Large intestine (tissue), 3 donors: ENCODE measurements around the gene MCIDAS. TPM values are rescaled to one million over a fixed set of nuclear protein-coding genes. Genes with fewer than 3 reads are reported as not detected.

Experiments used
- DNase-seq, 2 donors: peaks; one replicate each; pipeline versions ENCODE4 v3.0.0 to v3.0.0-alpha.2; 2013
- H3K27ac ChIP-seq: one replicate; pipeline ENCODE4 v1.5.1; 2013; ENCODE audit warnings: low read length
- H3K27me3 ChIP-seq: 2 replicates; pipeline ENCODE4 v1.6.1; 2013; ENCODE audit warnings: low read length; ENCODE audit not compliant: control insufficient read depth, insufficient read depth
- H3K36me3 ChIP-seq: 2 replicates; pipeline ENCODE4 v1.6.1; 2013; ENCODE audit warnings: low read length; ENCODE audit not compliant: control insufficient read depth, insufficient read depth
- H3K4me1 ChIP-seq: one replicate; pipeline ENCODE4 v1.6.1; 2013; ENCODE audit warnings: low read length; ENCODE audit not compliant: control insufficient read depth, insufficient read depth
- H3K4me3 ChIP-seq: one replicate; pipeline ENCODE4 v1.5.1; 2013; ENCODE audit warnings: low read length
- H3K9me3 ChIP-seq: one replicate; pipeline ENCODE4 v1.6.1; 2013; ENCODE audit warnings: mild to moderate bottlenecking, low read depth, low read length, moderate library complexity; ENCODE audit not compliant: control insufficient read depth
- WGBS: methylation state at CpG from one replicate; pipeline ENCODE4 v1.1.5; 2013; ENCODE audit warnings: low lambda C conversion rate; ENCODE audit not compliant: insufficient coverage; 5-methylcytosine and 5-hydroxymethylcytosine counted together
- polyA plus RNA-seq: library from polyadenylated mRNA; unstranded; fragments of 120-200 nt; gene quantifications from one replicate; pipeline ENCODE4 v1.2.1, GENCODE V29; 2013

The MCIDAS gene
- polyA plus RNA-seq, 1 donor = not detected

DNA sequence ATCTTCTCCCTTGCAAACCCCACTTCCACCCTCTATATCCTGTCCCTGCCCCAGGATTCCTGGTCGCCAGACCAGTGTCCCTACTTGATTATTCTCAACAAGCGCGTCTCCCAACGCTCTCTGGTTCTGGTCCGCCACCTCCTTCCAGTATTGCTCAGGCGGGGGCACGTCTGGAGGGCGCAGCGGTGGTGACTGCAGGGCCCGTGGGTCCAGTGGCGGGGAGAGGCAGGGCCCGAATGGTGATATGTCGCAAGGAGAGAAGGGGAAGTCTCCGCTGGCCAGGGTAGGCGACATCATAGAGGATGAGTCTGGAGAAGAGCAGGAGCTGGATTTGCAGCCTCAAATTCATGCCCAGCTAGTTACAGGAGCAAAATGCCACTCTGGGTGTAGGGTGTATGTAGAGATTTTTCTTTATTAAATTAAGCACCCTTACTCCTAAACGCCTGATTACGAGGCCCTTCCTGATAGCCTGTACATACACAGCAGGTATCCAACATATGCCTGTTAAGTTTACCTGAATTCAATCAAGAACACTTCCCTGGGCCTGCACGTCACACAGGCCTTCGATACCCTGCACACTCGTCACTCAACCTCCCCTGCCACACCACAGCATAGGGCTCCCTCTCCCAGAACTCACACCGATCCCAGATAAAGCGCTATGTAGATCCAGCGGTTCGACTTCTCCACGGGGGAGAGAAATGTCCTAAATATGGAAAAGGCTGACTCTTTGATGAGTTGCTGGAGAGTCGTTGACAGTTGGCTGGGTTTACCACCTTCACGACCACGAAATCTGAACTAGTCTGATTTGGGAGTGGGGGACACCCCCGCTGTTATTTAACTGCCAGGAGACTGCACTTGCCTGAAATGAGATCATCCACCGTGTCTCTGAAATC, 4.8 kb downstream of the MCIDAS start:
- WGBS = no CpG with 5 or more reads among the region's 30 CpGs
- H3K4me1 ChIP-seq = peaks cover 35% of the 10 kb centered on the region
- no peak overlapping the region for H3K4me3 ChIP-seq
- peak in 1 of 2 donors; percentile 34 for DNase-seq
- peaks cover 84% of the 10 kb centered on the region for H3K27me3 ChIP-seq
- H3K9me3 ChIP-seq = peaks cover 26% of the 10 kb centered on the region
- H3K27ac ChIP-seq = no peak overlapping the region
- no peaks in the 10 kb centered on the region for H3K36me3 ChIP-seq

- no peaks in the 10 kb centered on the region for H3K36me3 ChIP-seq
- no peak overlapping the region for H3K27ac ChIP-seq
- no CpG with 5 or more reads among the region's 62 CpGs for WGBS
- peaks cover 28% of the 10 kb centered on the region for H3K4me1 ChIP-seq
- peaks cover 67% of the 10 kb centered on the region for H3K27me3 ChIP-seq
- DNase-seq = peak in 1 of 2 donors; percentile 76
- H3K9me3 ChIP-seq = peaks cover 16% of the 10 kb centered on the region
- H3K4me3 ChIP-seq = peak overlapping the region; percentile 30
Observed at GRCh38 chr5:55220433-55221185, 6.5 kb downstream of the MCIDAS start.

GRCh38 chr5:55219770-55220169, 7.3 kb downstream of the MCIDAS start:
- no peak for DNase-seq
- no peak overlapping the region for H3K4me3 ChIP-seq
- H3K4me1 ChIP-seq = peaks cover 28% of the 10 kb centered on the region
- peaks cover 58% of the 10 kb centered on the region for H3K27me3 ChIP-seq
- WGBS = no CpG with 5 or more reads among the region's 3 CpGs
- H3K36me3 ChIP-seq = no peaks in the 10 kb centered on the region
- no peak overlapping the region for H3K27ac ChIP-seq
- peaks cover 16% of the 10 kb centered on the region for H3K9me3 ChIP-seq

DNA sequence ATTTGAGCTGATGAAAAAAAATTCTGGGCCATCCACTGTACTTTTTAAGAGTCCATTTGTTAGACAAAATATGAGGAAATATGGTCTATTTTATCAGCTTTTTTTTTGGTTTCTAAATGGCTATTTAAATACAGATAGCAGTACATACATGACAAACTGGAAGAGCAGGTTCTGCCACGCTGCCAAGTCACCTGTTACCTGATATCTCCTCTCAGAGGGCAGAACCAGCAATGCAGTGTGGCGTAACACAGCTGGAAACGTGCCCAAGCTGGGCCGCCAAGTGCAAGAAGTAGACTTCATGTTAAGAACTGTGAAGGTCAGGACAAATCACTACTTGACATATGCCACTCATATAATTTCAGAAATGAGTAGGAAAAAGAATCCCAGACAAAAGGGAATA, 8.1 kb downstream of the MCIDAS start:
- peak; percentile 90 to 98 for DNase-seq
- no peaks in the 10 kb centered on the region for H3K36me3 ChIP-seq
- peaks cover 28% of the 10 kb centered on the region for H3K4me1 ChIP-seq
- H3K27ac ChIP-seq = no peak overlapping the region
- H3K4me3 ChIP-seq = no peak overlapping the region
- peaks cover 50% of the 10 kb centered on the region for H3K27me3 ChIP-seq
- H3K9me3 ChIP-seq = peaks cover 16% of the 10 kb centered on the region
- WGBS = no CpG with 5 or more reads among the region's 4 CpGs

DNA sequence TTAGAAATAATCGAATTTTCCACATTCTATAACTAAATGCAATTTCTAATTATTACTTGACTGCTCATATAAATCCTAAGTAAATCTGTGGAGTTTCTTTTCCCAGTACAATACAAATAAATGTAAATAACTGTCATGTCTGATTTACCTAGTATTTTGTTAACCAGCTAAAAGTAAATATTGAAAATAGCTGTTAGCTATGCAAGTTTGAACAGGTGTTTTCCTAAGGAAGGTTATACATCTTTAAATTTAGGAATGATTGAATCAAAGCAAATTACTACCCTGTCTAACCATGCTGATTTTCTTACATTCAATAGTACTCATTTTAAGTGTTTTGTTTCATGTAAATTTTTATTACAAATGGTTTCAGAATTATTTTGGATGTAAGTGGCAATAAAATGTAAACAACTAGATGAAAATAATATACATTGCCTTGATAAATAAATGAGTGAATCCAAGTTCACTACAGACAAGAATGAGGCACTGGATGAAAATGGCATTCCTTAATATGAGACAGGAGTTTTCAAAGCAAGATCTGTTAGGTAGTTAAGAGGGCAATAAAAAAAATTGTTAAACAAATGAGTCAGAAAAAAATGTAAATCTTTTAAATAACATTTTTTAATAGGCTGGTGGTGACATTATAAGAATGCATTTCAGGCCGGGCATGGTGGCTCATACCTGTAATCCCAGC, 15.8 kb downstream of the MCIDAS start:
- H3K36me3 ChIP-seq = no peaks in the 10 kb centered on the region
- H3K27me3 ChIP-seq = peaks cover 7% of the 10 kb centered on the region

GRCh38 chr5:55205001-55205400, 22.1 kb downstream of the MCIDAS start:
- peaks cover 8% of the 10 kb centered on the region for H3K27me3 ChIP-seq
- H3K36me3 ChIP-seq = no peaks in the 10 kb centered on the region
- no peaks in the 10 kb centered on the region for H3K4me1 ChIP-seq
- H3K9me3 ChIP-seq = no peaks in the 10 kb centered on the region
- no peak for DNase-seq
- H3K4me3 ChIP-seq = no peak overlapping the region
- WGBS = no CpG with 5 or more reads among the region's 2 CpGs
- no peak overlapping the region for H3K27ac ChIP-seq

More for the DNA sequence above, 15.8 kb downstream of the MCIDAS start:
- no peaks in the 10 kb centered on the region for H3K9me3 ChIP-seq
- DNase-seq = no peak
- H3K4me1 ChIP-seq = no peaks in the 10 kb centered on the region
- WGBS = 89% methylated on average over 1 of the region's 2 CpGs
- H3K27ac ChIP-seq = no peak overlapping the region
- H3K4me3 ChIP-seq = no peak overlapping the region

- H3K4me3 ChIP-seq = no peak overlapping the region
- peaks cover 22% of the 10 kb centered on the region for H3K27me3 ChIP-seq
- H3K27ac ChIP-seq = no peak overlapping the region
- no peaks in the 10 kb centered on the region for H3K36me3 ChIP-seq
- no peaks in the 10 kb centered on the region for H3K4me1 ChIP-seq
- DNase-seq = no peak
- H3K9me3 ChIP-seq = no peaks in the 10 kb centered on the region
- no CpG with 5 or more reads among the region's 2 CpGs for WGBS
Observed at GRCh38 chr5:55191165-55191564, 36.0 kb downstream of the MCIDAS start.

- WGBS = no CpG with 5 or more reads among the region's 6 CpGs
- Histone ChIP-seq H3K27me3 (peaks cover 26% of the 10 kb centered on the region), H3K27ac (no peak overlapping the region)
Observed at GRCh38 chr5:55188656-55189540, 38.2 kb downstream of the MCIDAS start.

GRCh38 chr5:55187370-55187769, 39.7 kb downstream of the MCIDAS start:
- WGBS = 0% methylated on average over 1 of the region's 4 CpGs
- peaks cover 22% of the 10 kb centered on the region for H3K27me3 ChIP-seq
- H3K27ac ChIP-seq = no peak overlapping the region
- no peak overlapping the region for H3K4me3 ChIP-seq
- no peaks in the 10 kb centered on the region for H3K36me3 ChIP-seq
- H3K4me1 ChIP-seq = no peaks in the 10 kb centered on the region
- DNase-seq = peak in 1 of 2 donors; percentile 27
- H3K9me3 ChIP-seq = no peaks in the 10 kb centered on the region

More at GRCh38 chr5:55188656-55189540, 38.2 kb downstream of the MCIDAS start:
- H3K4me1 ChIP-seq = no peaks in the 10 kb centered on the region
- no peak for DNase-seq
- H3K4me3 ChIP-seq = no peak overlapping the region
- H3K36me3 ChIP-seq = no peaks in the 10 kb centered on the region
- no peaks in the 10 kb centered on the region for H3K9me3 ChIP-seq
